ENCODE measurements around the gene OBSCN.

OBSCN gene

GRCh38 chr1:228403231-228403631 is 195.4 kb downstream of the OBSCN start:
- no peak for DNase-seq (ENCODE audit: low spot score)

GRCh38 chr1:228404107-228404720 is 196.4 kb downstream of the OBSCN start:
- DNase-seq (ENCODE audit: low spot score): no peak

GRCh38 chr1:228405200-228405978 is 197.5 kb downstream of the OBSCN start:
- no peak for DNase-seq (ENCODE audit: low spot score)

DNA sequence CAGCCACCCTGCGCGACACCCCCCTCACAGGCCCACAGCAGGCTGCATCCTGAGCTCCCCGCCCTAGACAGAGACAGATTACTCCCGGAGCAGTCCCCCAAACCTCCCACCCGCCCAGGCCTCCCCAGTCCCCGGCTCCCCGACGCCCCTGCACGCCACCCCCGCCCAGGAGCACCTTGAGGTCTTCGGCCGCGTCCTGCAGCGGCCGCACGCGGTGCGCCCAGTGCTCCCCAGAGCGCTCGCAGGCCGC is 198.1 kb downstream of the OBSCN start:
- no peak for DNase-seq (ENCODE audit: low spot score)

DNA sequence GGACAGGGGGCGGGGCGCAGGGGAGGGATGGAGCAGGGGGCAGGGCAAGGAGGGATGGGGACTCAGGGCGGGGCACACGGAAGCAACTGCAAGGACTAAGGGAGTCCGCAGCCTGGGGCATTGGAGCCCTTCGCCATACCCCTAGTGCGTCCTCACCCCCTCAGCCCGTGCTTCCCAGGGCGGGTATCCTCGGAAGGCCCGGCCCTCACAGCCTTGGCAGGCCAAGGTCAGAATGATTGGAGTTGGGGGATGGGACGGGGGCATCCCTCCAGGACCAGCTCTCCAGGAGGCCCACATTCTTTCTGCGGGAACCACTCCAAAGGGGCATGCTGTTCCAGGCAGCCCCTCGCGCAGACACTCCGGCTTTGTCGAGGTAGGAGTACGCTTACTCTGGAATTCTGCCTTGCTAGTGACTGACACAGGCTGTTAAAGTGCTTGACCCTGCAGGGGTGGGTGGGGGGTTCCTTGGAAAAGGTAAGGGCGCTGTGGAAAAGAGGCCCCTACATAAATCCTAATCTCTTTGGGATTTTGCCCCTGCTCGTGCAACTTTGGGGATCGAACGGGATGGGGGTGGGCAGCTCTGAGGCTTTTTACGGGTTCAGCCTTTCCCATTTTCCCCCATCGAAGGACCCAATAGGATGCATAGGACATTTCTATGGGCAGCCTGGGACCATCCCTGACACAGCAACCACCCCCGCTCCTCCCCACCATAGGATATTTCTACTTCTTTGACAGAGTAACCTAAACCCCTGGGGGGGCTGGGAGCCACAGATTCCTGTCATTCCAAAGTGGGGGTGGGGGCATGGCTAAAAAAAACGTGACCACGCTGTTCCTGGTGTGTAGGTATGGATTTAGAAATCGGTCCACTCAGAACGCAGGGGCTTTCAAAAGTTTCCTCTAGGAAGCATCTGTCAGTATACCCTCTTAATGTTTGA is 199.5 kb downstream of the OBSCN start:
- DNase-seq (ENCODE audit: low spot score): no peak

DNA sequence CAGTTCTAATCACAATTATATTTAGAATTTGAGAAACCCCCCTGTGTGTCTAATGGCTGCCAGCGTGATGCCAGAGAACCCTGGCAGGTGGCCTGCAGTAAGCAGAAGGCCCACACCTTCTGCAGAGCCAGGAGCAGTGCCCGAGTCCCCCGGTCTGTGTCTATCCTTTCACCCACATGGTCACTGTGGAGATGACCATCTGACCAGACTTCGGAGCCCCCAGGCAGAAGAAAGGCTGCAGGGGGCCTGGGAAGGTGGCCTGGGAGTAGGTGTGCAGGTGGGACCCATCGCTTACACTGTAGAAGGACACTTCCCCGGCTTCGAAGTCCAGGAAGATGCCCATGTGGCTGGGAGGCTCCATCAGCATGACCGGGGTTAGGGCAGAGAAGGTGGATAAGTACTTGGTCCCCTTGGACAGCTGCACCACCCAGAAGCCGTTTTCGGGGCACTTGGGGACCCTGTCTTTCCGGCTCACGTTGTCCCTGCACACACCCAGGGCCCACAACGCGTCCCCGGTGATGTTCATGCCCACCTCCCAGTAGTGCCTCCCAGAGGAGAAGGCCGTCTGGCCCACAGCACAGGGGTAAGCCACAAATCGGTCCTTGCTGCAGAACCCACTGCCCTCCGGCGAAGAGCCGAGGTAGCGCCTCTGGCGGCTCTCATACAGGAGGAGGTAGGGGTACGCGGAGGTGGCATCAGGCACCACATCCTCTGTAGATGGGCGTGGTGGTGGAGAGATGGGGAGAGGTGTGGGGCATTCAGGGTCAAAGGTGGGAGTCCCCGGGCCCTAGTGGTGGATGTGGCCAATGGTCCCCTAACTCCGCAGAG is 200.4 kb downstream of the OBSCN start:
- no peak for DNase-seq (ENCODE audit: low spot score)

GRCh38 chr1:228408869-228409805 is 201.3 kb downstream of the OBSCN start:
- DNase-seq (ENCODE audit: low spot score): no peak

- no peak for DNase-seq (ENCODE audit: low spot score)
Observed at GRCh38 chr1:228410015-228410414, 202.2 kb downstream of the OBSCN start.

DNA sequence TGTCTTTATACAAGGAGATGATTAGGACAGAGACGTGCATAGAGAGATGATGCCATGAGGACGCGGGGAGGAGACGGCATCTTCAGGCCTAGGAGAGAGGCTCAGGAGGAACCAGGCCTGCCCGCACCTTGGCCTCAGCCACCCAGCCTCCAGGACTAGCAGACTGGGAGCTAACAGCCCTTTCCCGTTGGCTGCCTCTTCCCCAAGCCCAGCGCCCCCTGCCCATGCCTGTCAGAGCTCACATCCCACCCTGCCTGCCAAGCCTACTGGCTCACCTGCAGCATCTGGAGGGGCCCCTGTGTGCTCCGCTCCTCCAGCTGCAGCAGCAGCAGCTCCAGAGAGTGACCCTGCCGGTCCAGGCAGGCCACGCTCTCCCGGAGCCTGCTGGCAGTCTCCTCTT is 202.8 kb downstream of the OBSCN start:
- no peak for DNase-seq (ENCODE audit: low spot score)

DNA sequence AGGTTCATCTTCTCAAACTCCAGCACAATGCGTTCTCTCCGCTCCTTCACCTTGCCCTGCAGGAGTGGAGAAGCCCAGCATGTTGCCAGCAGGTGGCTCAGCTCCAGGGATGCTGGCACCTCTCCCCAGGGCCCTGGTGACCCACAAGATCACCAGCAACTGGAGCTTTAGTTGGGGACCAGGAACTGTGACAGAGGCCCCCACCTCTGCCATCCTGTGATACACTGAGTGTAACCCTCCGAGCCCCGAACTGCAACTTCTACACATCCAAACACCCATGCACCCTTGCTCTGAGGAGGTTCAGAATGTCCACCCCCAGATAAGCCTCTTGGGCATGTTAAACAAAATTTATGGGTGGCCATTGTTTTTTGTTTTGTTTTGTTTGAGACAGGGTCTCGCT is 203.3 kb downstream of the OBSCN start:
- DNase-seq (ENCODE audit: low spot score): no peak

- no peak for DNase-seq (ENCODE audit: low spot score)
Observed at GRCh38 chr1:228411548-228412430, 203.9 kb downstream of the OBSCN start.

GRCh38 chr1:228413241-228414010 is 205.6 kb downstream of the OBSCN start:
- DNase-seq (ENCODE audit: low spot score): no peak

GRCh38 chr1:228414511-228415211 is 206.8 kb downstream of the OBSCN start:
- DNase-seq (ENCODE audit: low spot score): no peak

GRCh38 chr1:228415221-228415620 is 207.4 kb downstream of the OBSCN start:
- DNase-seq (ENCODE audit: low spot score): no peak

DNA sequence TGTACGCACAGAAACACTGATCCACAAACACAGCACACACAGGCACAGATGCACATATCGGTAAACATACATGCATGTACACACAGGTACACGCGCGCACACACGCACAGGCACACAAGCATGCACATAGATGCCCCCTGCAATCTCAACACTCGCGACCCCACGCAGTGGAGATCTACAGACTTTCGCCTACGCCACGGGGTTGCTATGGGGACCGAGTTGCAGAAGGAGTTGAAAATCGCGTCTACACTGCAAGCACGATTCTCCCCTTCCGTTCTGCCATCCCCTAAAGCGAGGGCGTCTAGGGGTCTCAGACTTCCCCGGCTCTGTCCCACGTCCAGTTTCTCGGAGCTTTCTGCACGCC is 208.0 kb downstream of the OBSCN start:
- DNase-seq (ENCODE audit: low spot score): no peak

GRCh38 chr1:228416217-228416933 is 208.5 kb downstream of the OBSCN start, which contains the start of gene TRIM17:
Gene TRIM17 (minus strand): TSS chr1:228416861. CDS start chr1:228415072, 1,789 bp downstream.
- peak; percentile 46 for DNase-seq (ENCODE audit: low spot score)

DNA sequence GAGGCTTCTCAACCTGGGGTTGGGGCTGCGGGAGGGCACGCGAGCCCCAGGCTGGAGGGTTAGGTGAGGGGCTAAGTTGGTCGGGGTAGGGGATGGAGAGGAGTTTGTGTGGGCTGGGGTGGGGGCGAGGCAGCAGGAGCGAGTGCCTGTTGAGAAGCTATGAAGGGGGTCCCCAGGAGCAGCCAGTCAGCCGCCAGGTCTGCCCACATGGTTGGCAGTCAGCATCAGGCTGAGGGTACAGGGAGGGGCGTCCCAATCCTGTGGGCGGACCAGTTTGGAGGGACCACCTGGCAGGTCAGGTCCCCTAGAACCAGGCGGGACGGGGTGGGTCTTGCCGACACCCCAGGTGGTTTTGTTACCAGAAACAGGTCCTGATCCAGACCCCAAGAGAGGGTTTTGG is 209.2 kb downstream of the OBSCN start:
- no peak for DNase-seq (ENCODE audit: low spot score)

All from kidney tubule cell (primary cell).